Neural cell (in vitro differentiated cells): Measurements from ENCODE around the gene TRIO. TPM values are rescaled to one million over a fixed set of nuclear protein-coding genes. Genes with fewer than 3 reads are reported as not detected.

Source experiments
- H2AFZ ChIP-seq: fragments of 200-600, 300-800 bp; sonication (generic), shearing (Covaris generic); 2 replicates; pipeline ENCODE4 v1.6.0; 2014; ENCODE audit warnings: low read depth, mild to moderate bottlenecking, antibody characterized with exemption, low read length, moderate library complexity
- H3F3A ChIP-seq: fragments of 200-600 bp; shearing (Covaris generic); 2 replicates; pipeline ENCODE4 v1.6.1; 2016; ENCODE audit warnings: mild to moderate bottlenecking, moderate library complexity, mixed read lengths, antibody characterized with exemption, low read length; ENCODE audit not compliant: insufficient read depth, poor library complexity, severe bottlenecking
- H3K27ac ChIP-seq: fragments of 200-600, 300-800 bp; sonication (generic), shearing (Covaris generic); 2 replicates; pipeline ENCODE4 v1.5.1; 2014; ENCODE audit warnings: mild to moderate bottlenecking, low read length, moderate library complexity
- H3K27me3 ChIP-seq: fragments of 300-800, 200-600 bp; sonication (generic), shearing (Covaris generic); 2 replicates; pipeline ENCODE4 v1.6.0; 2014; ENCODE audit warnings: mild to moderate bottlenecking, low read depth, low read length, moderate library complexity; ENCODE audit not compliant: insufficient read depth
- H3K36me3 ChIP-seq: fragments of 300-800, 200-600 bp; sonication (generic), shearing (Covaris generic); 2 replicates; pipeline ENCODE4 v1.5.1; 2014; ENCODE audit warnings: mild to moderate bottlenecking, antibody characterized with exemption, low read length, moderate library complexity; ENCODE audit not compliant: insufficient read depth
- H3K4me2 ChIP-seq: fragments of 300-800, 200-600 bp; sonication (generic), shearing (Covaris generic); 2 replicates; pipeline ENCODE4 v1.6.0; 2014; ENCODE audit warnings: mild to moderate bottlenecking, low read length
- H3K4me3 ChIP-seq: fragments of 300-800, 200-600 bp; sonication (generic), shearing (Covaris generic); 2 replicates; pipeline ENCODE4 v1.5.1; 2014; ENCODE audit warnings: mild to moderate bottlenecking, low read length, moderate library complexity
- H3K79me2 ChIP-seq: fragments of 200-600 bp; shearing (Covaris generic); replicated peaks from 2 replicates; pipeline ENCODE4 v1.6.0; 2014; ENCODE audit warnings: mild to moderate bottlenecking, low read length, moderate library complexity; ENCODE audit not compliant: insufficient read depth
- H3K9ac ChIP-seq: fragments of 300-800, 200-600 bp; sonication (generic), shearing (Covaris generic); 2 replicates; pipeline ENCODE4 v1.6.1; 2016; ENCODE audit warnings: mild to moderate bottlenecking, low read length, mixed read lengths
- H3K9me2 ChIP-seq: fragments of 200-600 bp; shearing (Covaris generic); 2 replicates; pipeline ENCODE4 v1.6.1; 2016; ENCODE audit warnings: mild to moderate bottlenecking, low read length, mixed read lengths; ENCODE audit not compliant: insufficient read depth
- H3K9me3 ChIP-seq: fragments of 200-600, 300-800 bp; sonication (generic), shearing (Covaris generic); 2 replicates; pipeline ENCODE4 v1.6.1; 2016; ENCODE audit warnings: mild to moderate bottlenecking, mixed run types, low read length, moderate library complexity, mixed read lengths
- H4K20me1 ChIP-seq: fragments of 200-600 bp; shearing (Covaris generic); 2 replicates; pipeline ENCODE4 v1.6.1; 2016; ENCODE audit warnings: mild to moderate bottlenecking, mixed run types; ENCODE audit not compliant: insufficient read depth
- CTCF ChIP-seq: fragments of 450-650 bp; IDR thresholded peaks from 2 replicates; pipeline ENCODE4 v1.5.1; 2014; ENCODE audit warnings: antibody characterized with exemption, mild to moderate bottlenecking, moderate library complexity; ENCODE audit not compliant: poor library complexity, severe bottlenecking
- EP300 ChIP-seq: fragments of 450-650 bp; conservative IDR thresholded peaks from 2 replicates; pipeline ENCODE4 v1.6.1; 2014; ENCODE audit warnings: antibody characterized with exemption, mild to moderate bottlenecking, moderate library complexity; ENCODE audit not compliant: poor library complexity, severe bottlenecking
- EZH2 ChIP-seq: fragments of 200-600, 300-800 bp; shearing (Covaris generic), sonication (generic); IDR thresholded peaks from 2 replicates; pipeline ENCODE4 v1.6.1; 2014; ENCODE audit warnings: antibody characterized with exemption, low read length, borderline replicate concordance, mild to moderate bottlenecking; ENCODE audit not compliant: insufficient read depth, poor library complexity, severe bottlenecking
- MXI1 ChIP-seq: fragments of 450-650 bp; conservative IDR thresholded peaks from 2 replicates; pipeline ENCODE4 v1.6.1; 2014; ENCODE audit warnings: antibody characterized with exemption, mild to moderate bottlenecking; ENCODE audit not compliant: poor library complexity, severe bottlenecking
- POLR2AphosphoS5 ChIP-seq: IDR thresholded peaks from 2 replicates; pipeline ENCODE4 v1.6.1; 2012
- RAD21 ChIP-seq: fragments of 450-650 bp; conservative IDR thresholded peaks from 2 replicates; pipeline ENCODE4 v1.6.1; 2014; ENCODE audit warnings: antibody characterized with exemption, mild to moderate bottlenecking, moderate library complexity
- REST ChIP-seq: IDR thresholded peaks from 2 replicates; pipeline ENCODE4 v1.6.1; 2012; ENCODE audit warnings: borderline replicate concordance
- SMC3 ChIP-seq: fragments of 450-650 bp; conservative IDR thresholded peaks from 2 replicates; pipeline ENCODE4 v1.6.1; 2014; ENCODE audit warnings: antibody characterized with exemption, mild to moderate bottlenecking, moderate library complexity; ENCODE audit not compliant: poor library complexity
- TAF1 ChIP-seq: IDR thresholded peaks from 2 replicates; pipeline ENCODE4 v1.6.1; 2012; ENCODE audit warnings: low read depth
- polyA plus RNA-seq: library from polyadenylated mRNA; depleted of rRNA; stranded (reverse); fragments of >200 nt; gene quantifications from 2 replicates; pipeline ENCODE4 v1.2.3, GENCODE V29; 2014

The TRIO gene
- polyA plus RNA-seq, 1 donor from 2014 or later, result 168 TPM

- H3K9me3 ChIP-seq, result no peaks in the 10 kb centered on the region
- H4K20me1 ChIP-seq, result peaks cover 54% of the 10 kb centered on the region
- H2AFZ ChIP-seq, result no peak overlapping the region
- no peaks in the 10 kb centered on the region for H3K27me3 ChIP-seq
- H3K36me3 ChIP-seq, result no peaks in the 10 kb centered on the region
- no peak overlapping the region for H3K4me2 ChIP-seq
- H3K9ac ChIP-seq, result no peak overlapping the region
- no peaks in the 10 kb centered on the region for H3F3A ChIP-seq
- H3K27ac ChIP-seq, result no peak overlapping the region
- H3K4me3 ChIP-seq, result no peak overlapping the region
- H3K9me2 ChIP-seq, result no peaks in the 10 kb centered on the region
- TF ChIP-seq MXI1 (no peak), RAD21 (no peak), EP300 (no peak), CTCF (no peak), REST (no peak), POLR2AphosphoS5 (no peak), EZH2 (no peak), SMC3 (no peak), TAF1 (no peak)
- H3K79me2 ChIP-seq, result peaks cover 94% of the 10 kb centered on the region
Observed at GRCh38 chr5:14172149-14172795, 29.1 kb downstream of the TRIO start.

GRCh38 chr5:14173377-14174229 is 30.5 kb downstream of the TRIO start:
- H3K27ac ChIP-seq, result no peak overlapping the region

More at GRCh38 chr5:14173377-14174229, 30.5 kb downstream of the TRIO start:
- Histone ChIP-seq H3K4me2 (no peak overlapping the region), H3K79me2 (peaks cover 94% of the 10 kb centered on the region), H3K9ac (no peak overlapping the region), H3K9me2 (no peaks in the 10 kb centered on the region), H3F3A (no peaks in the 10 kb centered on the region), H4K20me1 (peaks cover 53% of the 10 kb centered on the region), H3K27me3 (no peaks in the 10 kb centered on the region), H3K9me3 (no peaks in the 10 kb centered on the region), H3K36me3 (no peaks in the 10 kb centered on the region), H3K4me3 (no peak overlapping the region), H2AFZ (no peak overlapping the region)
- no peak for TF ChIP-seq TAF1
- TF ChIP-seq MXI1, result no peak
- TF ChIP-seq CTCF, result no peak
- no peak for TF ChIP-seq POLR2AphosphoS5
- TF ChIP-seq EP300, result no peak
